ENCODE data around the gene LVRN.

Gene LVRN

DNA sequence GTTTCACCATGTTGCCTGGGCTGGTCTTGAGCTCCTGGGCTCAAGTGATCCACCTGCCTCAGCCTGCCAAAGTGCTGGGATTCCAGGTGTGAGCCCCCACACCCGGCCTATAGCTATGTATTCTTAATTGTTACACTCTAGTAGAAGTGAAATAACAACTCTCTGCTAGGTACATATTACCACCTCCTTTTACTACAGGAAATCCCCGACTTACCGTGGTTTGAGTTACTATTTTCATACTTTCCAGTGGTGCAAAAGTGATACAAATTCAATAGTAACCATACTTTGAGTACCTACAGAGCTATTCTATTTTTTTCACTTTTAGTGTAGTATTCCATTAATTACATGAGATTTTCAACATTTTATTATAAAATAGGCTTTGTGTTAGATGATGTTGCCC is 70.7 kb downstream of the LVRN start:
- no peak for DNase-seq

DNA sequence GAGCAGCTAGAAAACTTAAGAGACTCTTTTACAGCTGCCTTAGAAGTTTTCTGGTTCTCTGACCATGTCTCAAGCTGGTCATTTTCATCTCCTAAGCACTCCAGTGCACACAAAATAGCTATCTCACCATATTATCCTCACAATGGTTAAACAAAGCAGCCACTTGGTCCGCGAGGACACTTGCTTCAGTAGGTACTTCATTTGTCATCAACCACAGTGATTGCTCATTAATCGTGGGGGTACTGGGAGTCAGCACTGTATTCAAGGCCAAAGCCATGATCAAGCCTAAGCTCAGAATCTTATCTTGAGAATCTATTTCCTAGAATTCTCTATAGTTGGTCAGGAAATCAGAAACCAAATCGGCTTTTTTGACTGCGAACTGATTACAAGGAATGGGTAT is 72.8 kb downstream of the LVRN start:
- DNase-seq = no peak

DNA sequence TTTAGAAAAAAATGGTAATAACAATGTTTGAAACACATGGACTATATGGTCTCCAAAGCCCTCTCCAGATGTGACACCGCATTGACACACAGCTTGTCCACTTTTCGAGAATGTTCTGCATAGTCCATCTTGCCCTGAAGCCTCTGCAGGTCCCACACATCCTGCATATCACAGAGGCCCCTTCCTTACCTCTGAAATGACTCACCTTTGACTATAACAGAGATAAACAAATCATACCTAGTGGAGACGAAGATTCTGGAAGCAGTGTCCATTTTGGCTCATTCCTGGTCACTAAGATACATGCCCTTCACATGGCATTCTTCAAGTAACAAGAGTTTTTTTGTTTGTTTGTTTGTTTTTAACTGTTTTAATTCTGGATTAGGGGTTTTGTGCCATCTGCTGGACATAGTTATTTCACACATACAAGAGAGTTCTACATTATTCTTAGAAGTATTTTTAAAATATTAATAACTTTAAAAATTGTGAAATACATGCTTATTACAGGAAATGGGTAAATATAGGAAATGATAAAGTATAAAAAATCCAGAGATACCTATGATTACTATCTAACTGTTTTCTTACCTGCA is 75.1 kb downstream of the LVRN start:
- no peak for DNase-seq

DNA sequence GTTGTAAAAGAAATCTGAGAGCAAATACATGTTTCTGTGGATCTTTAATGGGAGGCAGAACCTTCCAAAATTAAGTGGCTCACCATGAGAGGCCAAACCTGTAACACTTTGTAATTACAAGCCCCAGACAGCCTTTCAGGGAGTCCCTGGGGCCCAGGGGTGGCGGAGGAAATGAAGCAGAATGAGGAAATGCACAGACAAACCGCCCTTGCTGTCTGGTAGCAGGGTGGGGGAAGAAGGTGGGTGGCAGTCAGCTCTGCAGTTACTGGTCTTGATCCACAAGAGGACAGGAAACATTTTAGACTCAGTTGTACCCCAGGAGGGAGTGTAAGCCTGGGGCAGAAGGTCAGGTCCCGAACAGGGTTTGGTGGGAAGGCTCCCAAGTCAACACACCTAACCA is 76.5 kb downstream of the LVRN start:
- no peak for DNase-seq

DNA sequence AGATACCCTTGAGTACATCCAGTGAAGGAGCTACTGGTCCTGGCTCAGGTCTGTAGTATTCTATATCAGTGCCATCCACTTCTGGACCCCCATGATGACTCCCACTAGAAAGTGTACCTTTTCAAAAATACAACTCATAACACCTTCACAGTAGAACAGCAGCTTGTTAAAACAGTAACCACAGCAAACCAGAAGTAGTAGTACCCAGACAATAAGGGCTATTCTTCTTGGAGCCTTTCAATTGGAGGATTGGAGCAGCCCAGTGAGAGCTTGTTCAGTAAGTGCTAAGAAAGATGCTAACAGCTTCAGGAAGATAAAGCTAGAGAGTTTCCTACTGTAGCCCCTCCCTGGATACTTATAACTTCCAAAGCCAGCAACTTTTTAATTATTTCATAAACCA is 80.1 kb downstream of the LVRN start:
- DNase-seq = no peak

DNA sequence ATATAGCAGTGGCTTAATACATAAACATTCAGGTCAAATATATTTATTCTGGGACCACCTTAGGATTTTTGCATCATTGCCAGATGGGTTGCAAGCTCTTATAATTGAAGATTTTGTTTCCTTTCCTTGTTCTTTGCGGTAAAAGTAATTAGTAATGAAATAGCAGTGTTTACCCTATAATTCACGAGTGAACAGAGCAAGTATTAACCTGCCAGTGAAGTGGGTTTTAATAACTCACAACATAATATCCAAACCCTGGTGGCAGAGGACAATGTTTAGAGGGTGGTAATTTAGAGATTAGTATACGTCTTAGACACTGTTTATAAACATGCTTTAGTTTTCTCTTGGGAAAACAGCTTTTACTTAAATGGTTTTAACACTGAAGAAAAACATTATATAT is 81.8 kb downstream of the LVRN start:
- DNase-seq = no peak

DNA sequence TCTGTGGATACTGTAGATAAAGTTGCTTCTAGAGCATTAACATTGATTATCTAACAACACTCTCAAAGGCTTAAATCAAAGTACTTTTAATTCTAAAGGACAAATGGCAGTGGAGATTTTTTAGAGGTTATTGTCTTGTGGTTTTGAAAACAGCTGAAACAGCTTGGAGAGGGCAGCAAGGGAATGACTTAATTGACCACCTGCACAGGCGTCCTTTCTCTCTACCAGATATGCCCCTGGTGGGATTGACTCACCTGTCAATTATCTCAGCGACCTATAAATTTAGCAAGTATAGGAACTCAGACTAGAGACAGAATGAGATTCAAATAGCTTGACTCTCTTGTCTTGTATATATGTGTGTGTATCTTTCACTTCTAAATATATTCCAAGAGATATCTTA is 83.5 kb downstream of the LVRN start:
- no peak for DNase-seq

DNA sequence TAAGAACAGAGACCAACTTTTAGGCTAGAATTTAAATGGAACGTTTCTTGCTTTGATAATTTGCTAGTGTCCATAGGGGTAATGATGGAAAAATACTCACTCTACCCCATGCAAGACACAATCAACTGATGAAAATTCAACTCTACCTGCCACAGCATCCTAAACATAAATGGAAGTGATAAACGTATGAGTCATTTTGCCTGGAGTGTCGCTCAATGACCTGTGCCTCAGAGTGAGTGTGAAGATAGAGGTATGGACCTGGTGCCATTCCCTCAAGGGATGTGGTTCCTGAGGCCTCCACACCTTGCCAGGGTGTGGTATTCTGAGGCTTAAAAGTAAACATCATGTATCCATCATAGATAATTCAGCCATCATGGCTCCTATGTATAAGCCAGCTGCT is 84.0 kb downstream of the LVRN start:
- DNase-seq = no peak

DNA sequence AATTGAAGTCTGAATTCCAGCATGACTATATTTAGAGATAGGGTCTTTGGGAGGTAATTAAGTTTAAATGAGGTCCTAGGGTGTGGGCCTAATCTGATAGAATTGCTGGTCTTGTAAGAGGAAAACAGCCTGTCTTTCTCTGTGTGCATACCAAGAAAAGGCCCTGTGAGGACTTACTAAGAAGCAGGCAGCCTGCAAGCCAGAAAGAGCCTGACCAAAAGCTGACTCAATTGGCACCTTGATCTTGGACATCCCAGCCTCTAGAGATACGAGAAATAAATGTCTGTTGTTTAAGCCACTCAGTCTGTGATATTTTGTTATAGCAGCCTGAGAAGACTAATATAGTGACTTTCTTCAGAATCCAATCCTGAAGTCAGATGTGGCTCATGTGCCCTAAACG is 84.5 kb downstream of the LVRN start:
- no peak for DNase-seq

DNA sequence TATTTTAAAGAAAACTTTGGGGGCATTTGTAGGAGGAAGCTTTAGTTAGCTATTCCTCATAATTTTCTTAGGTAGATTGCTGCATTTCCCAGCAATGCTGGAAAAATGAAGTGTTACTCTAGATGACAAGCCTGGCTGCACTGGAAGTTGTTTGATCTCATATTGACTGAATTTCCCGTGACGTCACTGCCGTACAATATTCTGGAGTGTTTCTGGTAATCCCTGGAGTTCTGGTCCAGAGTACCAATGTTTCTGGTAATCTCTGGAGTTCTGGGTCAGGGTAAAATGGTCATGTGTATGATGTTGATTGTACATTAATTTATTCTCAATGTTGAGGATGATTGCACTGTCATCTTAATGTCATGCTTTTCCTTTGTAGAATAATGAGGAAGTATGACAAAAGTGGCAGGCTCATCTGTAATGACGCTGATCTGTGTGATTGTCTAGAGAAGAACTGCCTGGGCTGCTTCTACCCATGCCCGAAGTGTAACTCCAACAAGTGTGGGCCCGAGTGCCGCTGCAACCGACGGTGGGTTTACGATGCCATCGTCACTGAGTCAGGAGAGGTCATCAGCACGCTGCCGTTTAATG is 96.2 kb downstream of the LVRN start:
- DNase-seq = no peak

DNA sequence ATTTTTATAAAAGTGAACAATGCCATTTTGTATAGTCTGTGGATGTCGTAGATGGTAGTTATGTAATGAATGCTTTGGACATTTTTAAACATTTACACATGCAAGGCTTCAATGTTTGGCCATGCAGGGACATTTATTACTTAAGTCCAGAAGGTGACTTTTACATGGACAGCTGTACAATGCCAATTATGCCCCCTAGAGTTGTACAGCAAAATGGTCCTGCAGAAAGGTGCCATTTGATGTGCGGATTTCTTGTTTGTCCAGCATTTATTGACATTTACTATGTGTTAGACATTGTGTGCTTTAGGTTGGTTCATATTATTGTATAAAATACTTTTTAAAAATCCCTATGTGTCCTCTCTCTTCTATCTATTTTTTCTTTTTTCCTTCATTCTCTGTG is 100.1 kb downstream of the LVRN start:
- DNase-seq = no peak

DNA sequence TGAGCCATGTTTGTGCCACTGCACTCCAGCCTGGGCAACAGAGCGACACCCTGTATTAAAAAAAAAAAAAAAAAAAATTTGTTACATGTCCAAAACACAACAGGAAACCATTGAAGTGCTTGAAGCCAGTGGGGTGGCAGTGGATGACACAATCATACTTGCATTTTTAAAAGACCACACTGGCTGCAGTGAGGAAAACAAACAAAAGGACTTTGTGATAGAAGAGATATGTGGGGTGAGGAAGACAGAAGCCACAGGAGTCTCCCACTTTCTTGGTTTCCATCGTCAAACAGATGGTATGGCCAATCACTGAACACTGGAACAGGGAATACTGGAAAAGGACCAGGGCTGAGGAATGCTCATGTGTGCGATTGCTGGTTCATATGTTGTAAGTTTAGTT is 101.7 kb downstream of the LVRN start:
- DNase-seq = no peak

DNA sequence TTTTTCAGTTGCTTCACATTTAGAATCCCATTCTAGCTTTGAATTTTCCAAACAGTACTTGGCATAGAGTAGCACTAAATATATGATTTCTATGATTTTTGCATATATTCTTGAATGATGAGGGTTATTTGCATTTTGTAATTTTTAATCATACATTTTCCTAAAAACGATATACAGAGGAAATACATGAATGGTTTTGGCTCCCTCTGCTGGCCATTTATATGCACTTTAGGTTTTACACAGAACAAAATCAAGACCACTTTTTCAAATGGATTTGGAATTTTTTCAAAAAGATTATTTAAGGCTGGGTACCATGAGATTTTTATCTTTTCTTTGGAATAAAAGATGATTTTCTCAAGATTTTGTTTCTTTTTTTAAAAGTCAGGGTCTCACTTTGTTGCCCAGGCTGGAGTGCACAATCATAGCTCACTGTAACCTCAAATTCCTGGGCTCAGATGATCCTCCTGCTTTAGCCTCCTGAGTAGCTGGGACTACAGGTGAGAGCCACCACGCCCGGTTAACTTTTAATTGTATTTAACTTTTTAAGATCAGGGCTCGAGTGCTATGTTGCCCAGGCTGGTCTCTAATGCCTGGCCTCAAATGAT is 105.9 kb downstream of the LVRN start:
- DNase-seq = no peak

DNA sequence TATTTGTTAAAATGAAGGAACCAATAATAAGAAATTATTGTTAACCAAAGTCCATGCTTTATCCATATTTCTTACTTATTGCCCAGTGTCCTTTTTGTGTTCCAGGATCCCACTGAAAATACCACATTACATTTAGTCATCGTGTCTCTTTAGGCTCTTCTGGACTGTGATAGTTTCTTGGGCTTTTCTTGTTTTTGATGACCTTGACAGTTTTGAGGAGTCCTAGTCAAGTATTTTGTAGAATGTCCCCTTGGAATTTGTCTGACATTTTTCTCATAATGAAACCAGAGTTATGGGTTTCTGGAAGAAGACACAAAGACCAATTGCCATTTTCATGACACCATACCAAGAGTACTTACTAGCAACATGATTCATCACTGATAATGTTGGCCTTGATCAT is 108.9 kb downstream of the LVRN start:
- no peak for DNase-seq

DNA sequence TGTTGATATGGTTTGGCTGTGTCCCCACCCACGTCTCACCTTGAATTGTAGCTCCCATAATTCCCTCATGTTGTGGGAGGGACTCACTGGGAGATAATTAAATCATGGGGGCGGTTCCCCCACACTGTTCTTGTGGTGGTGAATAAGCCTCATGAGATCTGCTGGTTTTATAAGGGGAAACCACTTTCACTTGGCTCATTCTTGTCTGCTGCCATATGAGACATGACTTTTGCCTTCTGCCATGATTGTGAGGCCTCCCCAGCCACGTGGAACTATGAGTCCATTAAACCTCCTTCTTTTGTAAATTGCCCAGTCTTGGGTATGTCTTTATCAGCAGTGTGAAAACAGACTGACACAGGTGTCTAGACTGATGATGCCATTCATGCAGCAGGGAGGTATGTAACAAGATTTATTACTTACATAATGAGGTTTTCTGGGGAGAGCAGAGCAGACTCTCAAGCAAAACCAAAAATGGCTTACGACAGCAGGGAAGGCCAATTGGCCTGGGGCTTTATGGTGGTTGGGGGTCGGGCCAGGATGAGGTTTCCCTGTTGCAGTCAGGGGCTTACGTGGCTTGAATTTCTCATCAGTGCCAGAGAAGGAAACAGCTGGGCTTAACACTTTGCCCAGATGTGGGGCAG is 113.0 kb downstream of the LVRN start:
- no peak for DNase-seq

DNA sequence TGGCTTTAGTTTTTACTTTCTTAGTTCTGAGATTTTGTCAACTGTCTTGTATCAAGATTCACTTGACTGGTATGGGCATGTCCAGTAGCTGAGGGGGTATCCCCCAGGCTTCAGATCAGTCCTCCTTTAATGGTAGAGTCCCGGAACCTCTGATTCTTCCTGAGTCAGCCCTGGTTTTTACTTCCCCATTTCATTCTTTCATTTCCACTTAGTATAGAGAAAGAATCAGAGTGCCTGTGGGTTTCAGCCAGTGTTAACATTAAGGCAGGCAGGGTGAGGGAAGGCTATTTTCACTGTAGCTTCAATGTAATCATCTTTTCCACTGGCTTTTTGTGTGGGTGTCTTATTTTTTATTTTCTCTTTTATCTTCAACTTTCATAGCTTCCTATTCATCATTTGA is 114.2 kb downstream of the LVRN start:
- no peak for DNase-seq

All from NCI-H526 treated with DMSO at 0.1 percent for 48 hours (cell line).